IPS DF 6.9 (cell line): ENCODE results near the gene ZNF48.
A peak's percentile ranks its signal among the peaks of the same experiment; 100 is the strongest.

Experiments used
- DNase-seq: peaks from one replicate; pipeline ENCODE4 v3.0.0-alpha.2; 2013; ENCODE audit warnings: low read depth, low spot score
- H3K27ac ChIP-seq: one replicate; pipeline ENCODE4 v1.5.1; 2013; ENCODE audit warnings: low read length, control low read depth
- H3K27me3 ChIP-seq: 2 replicates; pipeline ENCODE4 v1.6.1; 2013; ENCODE audit warnings: mild to moderate bottlenecking, low read length; ENCODE audit not compliant: control insufficient read depth, insufficient read depth
- H3K36me3 ChIP-seq: 2 replicates; pipeline ENCODE4 v1.6.1; 2013; ENCODE audit warnings: low read length; ENCODE audit not compliant: control insufficient read depth, insufficient read depth
- H3K4me1 ChIP-seq: 2 replicates; pipeline ENCODE4 v1.6.1; 2013; ENCODE audit warnings: low read length; ENCODE audit not compliant: control insufficient read depth, insufficient read depth
- H3K4me3 ChIP-seq: 2 replicates; pipeline ENCODE4 v1.5.1; 2013; ENCODE audit warnings: mild to moderate bottlenecking, low read length
- H3K9me3 ChIP-seq: 2 replicates; pipeline ENCODE4 v1.6.1; 2013; ENCODE audit warnings: low read length, inconsistent platforms; ENCODE audit not compliant: control insufficient read depth, insufficient read depth
- WGBS: extraction: QIAGEN DNeasy Blood & Tissue Kit; methylation state at CpG from one replicate; pipeline ENCODE4 v1.1.7; 2013; ENCODE audit warnings: mixed read lengths, missing lambda C conversion rate; ENCODE audit not compliant: insufficient read length, insufficient coverage; 5-methylcytosine and 5-hydroxymethylcytosine counted together

The ZNF48 gene

DNA sequence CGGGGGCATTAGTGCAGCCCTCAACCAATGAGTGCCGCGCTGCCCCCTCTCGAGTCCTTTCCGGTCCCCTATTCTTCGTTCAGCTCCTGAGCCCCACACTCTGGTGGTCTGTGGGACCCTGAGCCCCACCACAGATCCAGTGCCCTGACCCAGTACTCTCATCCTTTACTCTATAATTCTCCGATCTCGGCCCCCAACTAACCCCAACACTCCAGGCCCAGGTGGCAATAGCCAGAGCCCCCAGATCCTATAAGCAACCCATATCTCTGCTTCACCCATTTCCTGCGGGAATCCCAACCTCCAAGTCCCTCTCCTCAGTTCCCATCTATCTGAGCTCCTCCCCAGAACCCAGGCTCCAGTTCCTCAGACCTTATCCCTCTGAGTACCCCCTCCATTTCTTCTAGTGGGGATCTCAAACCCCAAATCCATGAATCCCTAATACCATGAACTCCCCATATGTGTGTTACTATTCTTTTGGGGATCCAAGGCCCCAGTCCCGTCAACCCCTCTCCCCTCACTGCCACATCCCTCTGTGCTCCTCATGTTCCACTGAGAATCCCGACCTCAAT, 23.9 kb upstream of the ZNF48 start:
- H3K4me3 ChIP-seq, result peak overlapping the region; percentile 5; the same call in 1 of the 2 replicates
- H3K9me3 ChIP-seq, result no peaks in the 10 kb centered on the region
- H3K4me1 ChIP-seq, result peaks cover 7% of the 10 kb centered on the region
- no peak overlapping the region for H3K27ac ChIP-seq
- no peaks in the 10 kb centered on the region for H3K36me3 ChIP-seq
- no peak for DNase-seq
- H3K27me3 ChIP-seq, result no peaks in the 10 kb centered on the region
- WGBS, result no CpG with 5 or more reads among the region's 11 CpGs

DNA sequence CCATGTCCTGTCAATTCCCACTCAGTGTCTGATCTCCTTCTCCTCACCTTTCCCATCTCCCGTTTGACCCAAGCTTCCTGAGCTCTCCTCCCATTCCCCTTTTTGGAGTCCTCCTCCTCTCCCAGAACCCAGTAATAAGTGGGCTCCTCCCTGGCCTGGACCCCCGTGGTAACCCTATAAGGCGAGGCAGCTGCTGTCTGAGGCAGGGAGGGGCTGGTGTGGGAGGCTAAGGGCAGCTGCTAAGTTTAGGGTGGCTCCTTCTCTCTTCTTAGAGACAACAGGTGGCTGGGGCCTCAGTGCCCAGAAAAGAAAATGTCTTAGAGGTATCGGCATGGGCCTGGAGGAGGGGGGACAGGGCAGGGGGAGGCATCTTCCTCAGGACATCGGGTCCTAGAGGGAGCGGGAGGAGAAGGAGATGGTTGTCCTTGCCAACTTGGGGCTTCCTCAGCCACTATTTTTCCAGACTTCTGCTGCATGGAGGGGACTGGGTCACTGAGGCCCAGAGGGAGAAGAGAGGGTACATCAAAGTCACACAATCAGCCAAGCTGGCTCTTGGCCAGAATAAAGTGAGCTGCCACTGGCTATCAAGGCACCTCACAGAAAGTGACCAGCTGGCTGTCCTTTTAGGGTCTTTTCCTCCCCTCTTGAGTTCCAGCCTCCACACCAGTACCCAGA, 23.0 kb upstream of the ZNF48 start:
- no peaks in the 10 kb centered on the region for H3K9me3 ChIP-seq
- peaks cover 7% of the 10 kb centered on the region for H3K4me1 ChIP-seq
- WGBS, result no CpG with 5 or more reads among the region's 6 CpGs
- H3K4me3 ChIP-seq, result no peak overlapping the region
- no peaks in the 10 kb centered on the region for H3K36me3 ChIP-seq
- no peak for DNase-seq
- H3K27me3 ChIP-seq, result no peaks in the 10 kb centered on the region
- H3K27ac ChIP-seq, result no peak overlapping the region

DNA sequence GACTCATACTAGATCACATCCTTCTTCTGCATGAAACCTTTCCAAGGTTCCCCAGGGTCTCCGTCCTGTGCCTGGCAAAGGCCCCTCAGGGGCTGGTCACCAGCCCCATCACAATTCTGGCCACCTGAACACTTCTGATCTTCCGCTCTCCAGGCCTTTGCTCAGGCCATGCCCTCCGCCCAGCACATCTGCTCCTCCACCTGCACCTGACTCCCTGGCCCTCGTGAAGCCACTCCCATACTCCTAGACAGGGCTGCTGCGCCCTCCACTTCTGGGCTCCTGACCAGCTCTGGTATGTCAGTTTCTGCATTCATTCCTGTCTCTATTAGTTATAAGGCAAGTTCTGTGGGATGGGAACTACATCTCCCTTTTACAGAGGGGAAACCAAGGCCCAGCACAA, 22.5 kb upstream of the ZNF48 start:
- Histone ChIP-seq H3K27ac (no peak overlapping the region), H3K4me1 (peaks cover 5% of the 10 kb centered on the region)

DNA sequence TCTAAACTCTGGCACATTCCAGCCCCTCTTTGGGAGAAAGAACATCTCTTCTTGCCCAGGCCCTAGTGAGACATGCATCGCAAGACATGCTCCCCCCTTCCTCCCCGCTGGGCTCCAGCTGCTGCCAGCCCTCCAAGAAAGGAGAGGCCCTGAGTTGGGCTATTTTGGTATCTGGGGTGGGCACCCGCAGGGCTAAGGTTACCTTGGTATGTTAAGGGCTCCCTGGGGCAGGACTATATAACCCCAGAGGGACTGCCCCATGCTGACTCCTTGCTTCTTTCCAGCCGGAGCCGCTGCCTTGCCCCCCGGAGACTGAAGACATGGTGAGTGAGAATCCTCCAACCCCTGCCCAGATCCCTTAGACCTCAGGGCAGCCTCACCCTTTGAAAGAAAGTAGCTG, 20.7 kb upstream of the ZNF48 start, which contains the start of gene MYL11:
TSS of gene MYL11 (plus strand) at position 265 of the 400 bp plus-strand sequence. CDS start at position 321, 56 bp downstream.
- DNase-seq, result no peak
- H3K27me3 ChIP-seq, result no peaks in the 10 kb centered on the region
- H3K27ac ChIP-seq, result no peak within 1 kb of the TSS
- no peaks in the 10 kb centered on the region for H3K9me3 ChIP-seq
- no peaks in the 10 kb centered on the region for H3K4me1 ChIP-seq
- H3K4me3 ChIP-seq, result no peak within 1 kb of the TSS
- no peaks in the 10 kb centered on the region for H3K36me3 ChIP-seq
- WGBS, result no CpG with 5 or more reads among the region's 6 CpGs

More for the DNA sequence above, 22.5 kb upstream of the ZNF48 start:
- no peaks in the 10 kb centered on the region for H3K9me3 ChIP-seq
- no peaks in the 10 kb centered on the region for H3K27me3 ChIP-seq
- no peak for DNase-seq
- H3K36me3 ChIP-seq, result no peaks in the 10 kb centered on the region
- no peak overlapping the region for H3K4me3 ChIP-seq
- no CpG with 5 or more reads among the region's 5 CpGs for WGBS

DNA sequence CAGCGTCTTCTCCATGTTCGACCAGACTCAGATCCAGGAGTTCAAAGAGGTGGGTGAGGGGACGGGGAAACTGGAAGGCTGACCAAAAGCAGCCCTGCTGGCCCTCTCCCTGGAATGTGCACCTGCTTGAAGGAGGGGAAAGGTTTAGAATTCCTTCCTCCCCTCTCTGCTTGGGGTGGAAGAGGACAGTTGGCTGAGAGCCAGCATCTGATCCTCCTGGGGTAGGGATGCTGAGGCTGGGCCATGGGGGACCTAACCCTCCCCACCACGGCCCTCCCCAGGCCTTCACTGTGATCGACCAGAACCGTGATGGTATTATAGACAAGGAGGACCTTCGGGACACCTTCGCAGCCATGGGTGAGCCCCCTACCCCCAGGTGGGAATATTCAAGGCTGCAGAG, 19.4 kb upstream of the ZNF48 start:
- Histone ChIP-seq H3K4me3 (no peak overlapping the region), H3K36me3 (no peaks in the 10 kb centered on the region), H3K27me3 (no peaks in the 10 kb centered on the region), H3K27ac (no peak overlapping the region), H3K9me3 (no peaks in the 10 kb centered on the region), H3K4me1 (no peaks in the 10 kb centered on the region)
- DNase-seq, result no peak
- no CpG with 5 or more reads among the region's 8 CpGs for WGBS

DNA sequence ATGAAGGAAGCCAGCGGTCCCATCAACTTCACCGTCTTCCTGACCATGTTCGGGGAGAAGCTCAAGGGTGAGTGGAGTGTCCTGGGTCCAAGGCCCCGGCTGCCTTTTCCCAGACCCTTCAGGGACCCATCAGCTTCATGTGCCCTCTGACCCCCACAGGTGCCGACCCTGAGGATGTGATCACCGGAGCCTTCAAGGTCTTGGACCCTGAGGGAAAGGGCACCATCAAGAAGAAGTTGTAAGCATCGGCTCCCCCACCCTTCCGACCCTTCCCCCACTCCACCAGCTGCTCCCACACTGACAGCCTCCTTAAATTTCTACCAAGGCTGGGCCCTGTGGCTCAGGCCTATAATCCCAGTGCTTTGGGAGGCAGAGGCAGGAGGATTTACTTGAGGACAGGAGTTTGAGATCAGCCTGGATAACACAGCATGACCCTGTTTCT, 18.7 kb upstream of the ZNF48 start:
- H3K27me3 ChIP-seq, result no peaks in the 10 kb centered on the region
- no peak overlapping the region for H3K27ac ChIP-seq
- DNase-seq, result no peak
- H3K4me3 ChIP-seq, result no peak overlapping the region
- no peaks in the 10 kb centered on the region for H3K9me3 ChIP-seq
- no peaks in the 10 kb centered on the region for H3K4me1 ChIP-seq
- WGBS, result no CpG with 5 or more reads among the region's 8 CpGs
- no peaks in the 10 kb centered on the region for H3K36me3 ChIP-seq

DNA sequence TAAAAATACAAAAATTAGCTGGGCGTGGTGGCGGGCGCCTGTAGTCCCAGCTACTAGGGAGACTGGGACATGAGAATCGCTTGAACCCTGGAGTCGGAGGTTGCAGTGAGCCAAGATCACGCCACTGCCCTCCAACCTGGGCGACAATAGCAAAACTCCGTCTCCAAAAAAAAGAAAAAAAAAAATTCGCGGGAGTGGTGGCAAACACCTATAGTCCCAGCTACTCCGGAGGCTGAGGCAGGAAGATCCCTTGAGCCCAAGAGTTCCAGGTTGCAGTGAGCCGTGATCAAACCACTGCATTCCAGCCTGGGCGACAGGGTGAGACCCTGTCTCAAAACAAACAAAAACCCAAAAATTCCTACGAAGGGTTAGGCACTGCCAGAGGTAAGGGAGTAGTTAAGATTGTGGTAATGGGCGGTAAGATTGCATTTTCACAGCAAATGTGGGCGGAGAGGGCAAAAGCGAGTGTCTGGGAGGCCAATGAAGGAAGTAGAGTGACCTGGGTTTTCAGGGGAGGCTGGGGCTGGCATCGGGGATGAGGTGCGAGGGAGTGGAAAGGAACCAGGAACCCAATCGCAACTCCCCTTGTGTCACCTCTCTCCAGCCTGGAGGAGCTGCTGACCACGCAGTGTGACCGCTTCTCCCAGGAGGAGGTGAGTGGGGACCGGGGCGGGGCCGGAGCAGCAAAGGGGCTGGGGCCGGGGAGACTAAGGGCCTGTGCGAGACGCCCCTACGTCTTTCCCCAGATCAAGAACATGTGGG, 18.0 kb upstream of the ZNF48 start:
- WGBS, result no CpG with 5 or more reads among the region's 29 CpGs
- H3K36me3 ChIP-seq, result no peaks in the 10 kb centered on the region
- no peak for DNase-seq
- no peaks in the 10 kb centered on the region for H3K4me1 ChIP-seq
- no peaks in the 10 kb centered on the region for H3K9me3 ChIP-seq
- H3K4me3 ChIP-seq, result peak overlapping the region; percentile 4; the same call in 1 of the 2 replicates
- no peaks in the 10 kb centered on the region for H3K27me3 ChIP-seq
- no peak overlapping the region for H3K27ac ChIP-seq

DNA sequence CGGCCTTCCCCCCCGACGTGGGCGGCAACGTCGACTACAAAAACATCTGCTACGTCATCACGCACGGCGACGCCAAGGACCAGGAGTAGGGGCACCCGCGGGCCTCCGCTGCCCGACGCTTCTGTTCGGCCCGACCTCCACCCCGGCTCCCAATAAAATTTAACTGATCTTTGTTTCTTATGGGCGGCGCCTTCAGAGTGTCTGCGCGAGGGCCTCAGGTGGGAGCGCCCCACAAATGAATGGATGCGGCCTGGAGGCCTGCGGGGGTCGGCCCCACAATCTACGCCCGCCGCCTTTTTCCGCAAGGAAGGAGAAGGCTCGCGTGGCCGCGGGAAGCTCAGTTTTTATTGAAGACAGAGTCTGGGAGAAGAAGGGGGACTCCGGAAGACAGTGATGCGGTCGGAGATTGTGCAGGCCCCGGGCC, 17.4 kb upstream of the ZNF48 start:
- no peaks in the 10 kb centered on the region for H3K36me3 ChIP-seq
- no peaks in the 10 kb centered on the region for H3K4me1 ChIP-seq
- H3K4me3 ChIP-seq, result peak overlapping the region; percentile 22; the same call in 1 of the 2 replicates
- H3K27me3 ChIP-seq, result no peaks in the 10 kb centered on the region
- no peak overlapping the region for H3K27ac ChIP-seq
- WGBS, result no CpG with 5 or more reads among the region's 39 CpGs
- no peaks in the 10 kb centered on the region for H3K9me3 ChIP-seq
- DNase-seq, result no peak

DNA sequence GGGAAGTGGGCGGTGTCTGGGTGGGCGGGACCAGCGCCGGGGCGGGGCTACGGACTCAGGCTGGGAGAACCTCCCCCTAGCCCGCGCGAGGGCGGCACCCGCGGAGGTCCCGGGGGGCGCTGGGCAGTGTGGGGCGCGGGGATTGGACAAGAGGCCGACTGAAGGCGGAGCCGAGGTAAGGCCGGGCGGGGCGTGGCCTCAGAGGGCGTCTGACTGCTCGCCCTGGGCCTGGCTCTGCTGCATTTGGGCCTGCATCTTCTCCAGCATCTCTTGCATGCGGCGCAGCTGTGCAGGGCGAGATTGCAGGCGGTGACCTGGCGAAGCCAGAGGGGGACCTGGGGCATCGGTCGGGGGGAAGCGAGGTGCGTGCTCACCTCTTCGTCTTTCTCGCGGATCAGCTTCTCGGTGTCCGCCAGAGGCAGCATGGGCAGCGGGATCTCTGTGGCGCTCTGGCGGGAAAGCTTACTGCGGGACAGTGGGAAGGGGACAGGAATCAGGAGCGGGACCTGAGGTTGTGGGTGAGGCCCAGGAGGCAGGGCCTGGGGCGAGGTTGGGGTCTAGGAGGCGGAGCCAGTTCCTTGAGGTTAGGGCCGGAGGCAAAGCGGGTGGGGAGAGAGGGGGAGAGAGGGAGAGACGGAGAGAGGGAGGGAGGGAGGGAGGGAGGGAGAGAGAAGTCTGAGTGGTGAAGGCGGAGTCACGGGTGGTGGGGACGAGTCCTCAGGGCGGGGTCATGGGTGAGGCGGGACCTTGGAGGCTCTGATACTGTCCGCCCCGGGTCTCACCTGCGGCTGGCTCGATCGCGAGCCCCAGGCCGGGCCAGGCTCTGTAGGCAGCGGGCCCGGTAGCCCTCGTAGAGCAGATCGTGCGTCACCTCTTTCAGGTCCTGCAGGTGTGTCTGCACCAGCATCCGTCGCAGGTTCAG, 16.7 kb upstream of the ZNF48 start:
- Histone ChIP-seq H3K4me1 (no peaks in the 10 kb centered on the region), H3K9me3 (no peaks in the 10 kb centered on the region), H3K4me3 (peak overlapping the region; percentile 52), H3K36me3 (no peaks in the 10 kb centered on the region), H3K27me3 (no peaks in the 10 kb centered on the region), H3K27ac (no peak overlapping the region)
- no CpG with 5 or more reads among the region's 67 CpGs for WGBS
- DNase-seq, result peak; percentile 93
